Measurements from ENCODE around the gene FRMPD4. TPM values are rescaled to one million over a fixed set of nuclear protein-coding genes. Genes with fewer than 3 reads are reported as not detected.

The FRMPD4 gene
- total RNA-seq, 3 donors from 2014 or later (not counting 1 experiment from before 2014, with no cell fraction given) = not detected

DNA sequence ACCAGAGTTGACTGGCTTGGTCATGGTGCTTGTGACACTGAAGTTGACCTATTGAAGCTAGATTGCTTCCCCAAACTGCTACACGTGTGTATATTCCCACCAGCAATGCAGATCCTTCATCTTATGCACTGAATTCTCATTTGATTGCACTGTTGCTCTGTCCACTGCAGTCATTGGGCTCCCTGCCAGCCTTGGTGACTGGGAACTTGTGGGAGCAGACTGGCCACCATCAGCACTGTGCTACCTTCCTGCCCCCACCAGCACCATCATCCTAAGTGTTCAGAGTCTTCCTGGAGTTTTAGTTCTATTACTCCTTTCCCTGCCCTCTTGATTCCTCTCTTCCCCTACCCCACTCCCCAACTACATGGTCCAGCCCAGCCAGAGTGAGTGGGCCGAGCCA lies 535.2 kb downstream of the FRMPD4 start:
- intact Hi-C loops (cut with micrococcal nuclease) = no loop called here
- H3K27ac Mint-ChIP-seq = no peak overlapping the region
- Histone ChIP-seq H3K27ac (ENCODE audit: low read length) (no peak overlapping the region), H3K4me3 (ENCODE audit: low read length) (no peak overlapping the region), H3K27me3 (ENCODE audit: control insufficient read depth, insufficient read depth, low read length) (no peaks in the 10 kb centered on the region), H3K36me3 (ENCODE audit: control insufficient read depth, insufficient read depth, low read length) (no peaks in the 10 kb centered on the region), H3K9me3 (ENCODE audit: control insufficient read depth, insufficient read depth, low read length) (no peaks in the 10 kb centered on the region), H3K4me1 (ENCODE audit: control insufficient read depth, insufficient read depth, low read length) (no peaks in the 10 kb centered on the region)
- TF ChIP-seq, protein P1, sequence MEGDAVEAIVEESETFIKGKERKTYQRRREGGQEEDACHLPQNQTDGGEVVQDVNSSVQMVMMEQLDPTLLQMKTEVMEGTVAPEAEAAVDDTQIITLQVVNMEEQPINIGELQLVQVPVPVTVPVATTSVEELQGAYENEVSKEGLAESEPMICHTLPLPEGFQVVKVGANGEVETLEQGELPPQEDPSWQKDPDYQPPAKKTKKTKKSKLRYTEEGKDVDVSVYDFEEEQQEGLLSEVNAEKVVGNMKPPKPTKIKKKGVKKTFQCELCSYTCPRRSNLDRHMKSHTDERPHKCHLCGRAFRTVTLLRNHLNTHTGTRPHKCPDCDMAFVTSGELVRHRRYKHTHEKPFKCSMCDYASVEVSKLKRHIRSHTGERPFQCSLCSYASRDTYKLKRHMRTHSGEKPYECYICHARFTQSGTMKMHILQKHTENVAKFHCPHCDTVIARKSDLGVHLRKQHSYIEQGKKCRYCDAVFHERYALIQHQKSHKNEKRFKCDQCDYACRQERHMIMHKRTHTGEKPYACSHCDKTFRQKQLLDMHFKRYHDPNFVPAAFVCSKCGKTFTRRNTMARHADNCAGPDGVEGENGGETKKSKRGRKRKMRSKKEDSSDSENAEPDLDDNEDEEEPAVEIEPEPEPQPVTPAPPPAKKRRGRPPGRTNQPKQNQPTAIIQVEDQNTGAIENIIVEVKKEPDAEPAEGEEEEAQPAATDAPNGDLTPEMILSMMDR (IDR thresholded peaks at IDR 0.05) = no peak
- H3K9me3 Mint-ChIP-seq = peaks cover 0 to 2% of the 10 kb centered on the region in 2 donors
- no peaks in the 10 kb centered on the region for H3K36me3 Mint-ChIP-seq
- H3K27me3 Mint-ChIP-seq (ENCODE audit: low read depth in 2 of 2) = peaks cover 0 to 16% of the 10 kb centered on the region in 2 donors
- WGBS (ENCODE audit: insufficient coverage) = 60% methylated on average over 1 of the region's 2 CpGs
- H3K4me3 Mint-ChIP-seq = no peak overlapping the region
- no peaks in the 10 kb centered on the region for H3K4me1 Mint-ChIP-seq
- no peak for ATAC-seq
- no peak for DNase-seq

DNA sequence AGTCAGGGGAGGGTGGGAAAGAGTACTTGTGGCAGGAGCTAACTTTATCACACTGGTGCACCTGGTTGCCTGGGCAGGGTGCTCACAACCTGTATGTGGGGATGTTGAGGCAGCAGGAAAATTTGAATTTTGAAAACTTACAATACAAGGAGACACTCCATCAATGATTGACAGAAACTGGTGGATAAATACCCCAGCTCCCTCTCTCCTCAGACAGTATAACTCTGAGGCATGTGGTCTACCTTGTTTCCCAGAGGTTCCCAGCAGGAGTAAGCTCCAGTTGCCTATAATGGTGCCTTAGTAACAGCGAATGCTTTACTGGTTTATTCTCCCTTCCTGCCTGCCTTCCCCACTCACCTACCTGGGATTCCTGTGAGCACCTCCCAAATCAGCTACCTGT lies 541.2 kb downstream of the FRMPD4 start:
- H3K27ac Mint-ChIP-seq = no peak overlapping the region
- Histone ChIP-seq H3K36me3 (ENCODE audit: control insufficient read depth, insufficient read depth, low read length) (no peaks in the 10 kb centered on the region), H3K4me3 (ENCODE audit: low read length) (no peak overlapping the region), H3K9me3 (ENCODE audit: control insufficient read depth, insufficient read depth, low read length) (no peaks in the 10 kb centered on the region), H3K4me1 (ENCODE audit: control insufficient read depth, insufficient read depth, low read length) (no peaks in the 10 kb centered on the region), H3K27ac (ENCODE audit: low read length) (no peak overlapping the region), H3K27me3 (ENCODE audit: control insufficient read depth, insufficient read depth, low read length) (no peaks in the 10 kb centered on the region)
- no peak overlapping the region for H3K4me3 Mint-ChIP-seq
- DNase-seq (no peak), ATAC-seq (no peak)
- 100% methylated on average over 1 of the region's 1 CpG for WGBS (ENCODE audit: insufficient coverage)
- intact Hi-C loops (cut with micrococcal nuclease) = no loop called here
- H3K27me3 Mint-ChIP-seq (ENCODE audit: low read depth in 2 of 2) = peaks cover 0 to 37% of the 10 kb centered on the region in 2 donors
- no peaks in the 10 kb centered on the region for H3K4me1 Mint-ChIP-seq
- no peaks in the 10 kb centered on the region for H3K36me3 Mint-ChIP-seq
- H3K9me3 Mint-ChIP-seq = no peaks in the 10 kb centered on the region
- TF ChIP-seq, protein P1 (IDR thresholded peaks at IDR 0.05) = no peak

DNA sequence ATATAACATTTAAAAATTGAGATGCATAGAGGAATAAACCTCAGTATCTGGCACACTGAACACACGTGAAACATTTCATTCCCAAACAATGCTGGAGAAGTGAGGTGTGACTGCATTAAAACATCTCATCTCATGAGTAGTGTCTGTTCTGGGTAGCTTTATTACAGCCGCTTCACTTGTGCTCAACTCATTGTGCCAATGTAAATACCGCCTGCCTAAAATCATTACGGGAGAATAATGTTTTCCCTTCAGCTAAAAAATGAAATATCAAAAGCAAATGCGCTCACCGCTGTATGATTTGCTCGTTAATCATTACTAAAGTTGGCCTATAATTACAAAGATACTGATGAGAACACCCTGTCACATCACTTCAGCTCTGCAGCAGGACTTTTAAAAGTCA lies 542.8 kb downstream of the FRMPD4 start:
- no peak overlapping the region for H3K4me3 ChIP-seq (ENCODE audit: low read length)
- no peaks in the 10 kb centered on the region for H3K9me3 ChIP-seq (ENCODE audit: control insufficient read depth, insufficient read depth, low read length)
- no peak for ATAC-seq
- intact Hi-C loops (cut with micrococcal nuclease) = no loop called here
- Mint-ChIP-seq H3K9me3 (no peaks in the 10 kb centered on the region), H3K36me3 (no peaks in the 10 kb centered on the region), H3K4me3 (no peak overlapping the region), H3K4me1 (no peaks in the 10 kb centered on the region), H3K27me3 (ENCODE audit: low read depth in 2 of 2) (peaks cover 0 to 38% of the 10 kb centered on the region in 2 donors), H3K27ac (no peak overlapping the region)
- no peaks in the 10 kb centered on the region for H3K4me1 ChIP-seq (ENCODE audit: control insufficient read depth, insufficient read depth, low read length)
- no peak for DNase-seq
- 92% methylated on average over 5 of the region's 7 CpGs for whole genome bisulfite sequencing (ENCODE audit: insufficient coverage)
- H3K36me3 ChIP-seq (ENCODE audit: control insufficient read depth, insufficient read depth, low read length) = no peaks in the 10 kb centered on the region
- TF ChIP-seq, protein P1 (IDR thresholded peaks at IDR 0.05) = no peak
- H3K27me3 ChIP-seq (ENCODE audit: control insufficient read depth, insufficient read depth, low read length) = no peaks in the 10 kb centered on the region
- no peak overlapping the region for H3K27ac ChIP-seq (ENCODE audit: low read length)

DNA sequence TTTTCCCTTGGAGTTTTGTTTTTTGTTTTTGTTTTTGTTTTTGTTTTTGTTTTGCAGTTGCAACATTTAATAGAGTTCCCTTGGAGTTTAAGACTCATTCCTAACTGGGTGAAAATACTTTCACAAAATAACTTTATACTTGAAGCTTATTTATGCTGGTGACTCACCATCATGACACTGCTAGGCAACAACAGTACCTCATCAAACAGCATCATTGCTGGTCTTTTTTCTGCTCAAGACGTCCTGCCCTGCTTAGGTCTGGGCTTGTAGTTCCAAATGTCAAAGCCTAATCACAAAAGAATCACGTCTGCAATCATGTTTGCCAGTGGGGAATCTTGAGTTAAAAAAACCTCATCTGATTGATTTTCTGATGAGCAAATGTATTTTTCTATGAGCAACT lies 547.3 kb downstream of the FRMPD4 start:
- Mint-ChIP-seq H3K36me3 (no peaks in the 10 kb centered on the region), H3K4me3 (no peak overlapping the region), H3K4me1 (no peaks in the 10 kb centered on the region), H3K9me3 (no peaks in the 10 kb centered on the region), H3K27ac (no peak overlapping the region), H3K27me3 (ENCODE audit: low read depth in 2 of 2) (peaks cover 0 to 36% of the 10 kb centered on the region in 2 donors)
- Histone ChIP-seq H3K9me3 (ENCODE audit: control insufficient read depth, insufficient read depth, low read length) (no peaks in the 10 kb centered on the region), H3K4me1 (ENCODE audit: control insufficient read depth, insufficient read depth, low read length) (no peaks in the 10 kb centered on the region), H3K27me3 (ENCODE audit: control insufficient read depth, insufficient read depth, low read length) (no peaks in the 10 kb centered on the region), H3K4me3 (ENCODE audit: low read length) (no peak overlapping the region), H3K27ac (ENCODE audit: low read length) (no peak overlapping the region), H3K36me3 (ENCODE audit: control insufficient read depth, insufficient read depth, low read length) (no peaks in the 10 kb centered on the region)
- ATAC-seq (no peak), DNase-seq (no peak)
- WGBS (ENCODE audit: insufficient coverage) = 20% methylated on average over 1 of the region's 2 CpGs
- TF ChIP-seq, protein P1 (IDR thresholded peaks at IDR 0.05) = no peak
- intact Hi-C loops (cut with micrococcal nuclease) = no loop called here
